GM19239 (cell line): ENCODE results near the gene CARNS1.
A peak's percentile ranks its signal among the peaks of the same experiment; 100 is the strongest.
"Not testable (repeated sequence)": the region's sequence is repeated elsewhere in the genome, so short reads cannot be mapped to it uniquely, and the experiment has no call there.

ENCODE experiments used
- DNase-seq: peaks from one replicate; pipeline ENCODE4 v3.0.0; 2011; ENCODE audit warnings: low spot score; ENCODE audit not compliant: insufficient read length
- FAIRE-seq: peaks from 2 replicates; lab custom pipeline; 2011; peaks lifted over from hg19 to GRCh38; lab: Jason Lieb, UNC

CARNS1 gene

GRCh38 chr11:67458266-67458665, 42.8 kb downstream of the CARNS1 start:
- DNase-seq (no peak), FAIRE-seq (no peak)

GRCh38 chr11:67463186-67463585, 47.7 kb downstream of the CARNS1 start:
- DNase-seq (no peak), FAIRE-seq (no peak)

- FAIRE-seq = no peak
- DNase-seq = no peak
Observed at GRCh38 chr11:67463680-67464410, 48.4 kb downstream of the CARNS1 start.

GRCh38 chr11:67464411-67465188, 49.1 kb downstream of the CARNS1 start:
- DNase-seq (peak; percentile 93), FAIRE-seq (peak; percentile 89)

GRCh38 chr11:67465189-67465510, 49.7 kb downstream of the CARNS1 start:
- DNase-seq (no peak), FAIRE-seq (peak; percentile 35)

- not testable (repeated sequence) for DNase-seq, FAIRE-seq
Observed at GRCh38 chr11:67465530-67465929, 50.1 kb downstream of the CARNS1 start.

GRCh38 chr11:67466367-67466766, 50.9 kb downstream of the CARNS1 start:
- FAIRE-seq (no peak), DNase-seq (no peak)

- DNase-seq (no peak), FAIRE-seq (no peak)
Observed at GRCh38 chr11:67466962-67467771, 51.7 kb downstream of the CARNS1 start.

GRCh38 chr11:67468056-67468455, 52.6 kb downstream of the CARNS1 start:
- no peak for FAIRE-seq
- no peak for DNase-seq

- DNase-seq (no peak), FAIRE-seq (no peak)
Observed at GRCh38 chr11:67468456-67468758, 52.9 kb downstream of the CARNS1 start.

GRCh38 chr11:67468759-67469507, 53.5 kb downstream of the CARNS1 start, which contains the start of gene TMEM134:
Gene TMEM134 (minus strand): TSS chr11:67469251. CDS start chr11:67469192, 59 bp downstream.
- DNase-seq (peak; percentile 93), FAIRE-seq (peak; percentile 23)

- DNase-seq (no peak), FAIRE-seq (no peak)
Observed at GRCh38 chr11:67469508-67469811, 54.0 kb downstream of the CARNS1 start.

- FAIRE-seq (no peak), DNase-seq (no peak)
Observed at GRCh38 chr11:67470337-67471002, 55.0 kb downstream of the CARNS1 start.

GRCh38 chr11:67472882-67473281, 57.4 kb downstream of the CARNS1 start:
- no peak for DNase-seq
- FAIRE-seq = no peak
